Suppressor macrophage (primary cell): ENCODE data around the gene OSBPL2.

Source experiments
- DNase-seq, 4 experiments: peaks; one replicate each; pipeline ENCODE4 v3.0.0-alpha.2; 2020 to 2022

OSBPL2 gene

GRCh38 chr20:62222972-62223371, 15.3 kb upstream of the OSBPL2 start:
- DNase-seq = no peak

GRCh38 chr20:62223571-62223970, 14.8 kb upstream of the OSBPL2 start:
- no peak for DNase-seq

- no peak for DNase-seq
Observed at GRCh38 chr20:62224113-62224855, 14.0 kb upstream of the OSBPL2 start.

- no peak for DNase-seq
Observed at GRCh38 chr20:62225026-62225425, 13.3 kb upstream of the OSBPL2 start.

GRCh38 chr20:62225820-62226635, 12.3 kb upstream of the OSBPL2 start:
- no peak for DNase-seq

- DNase-seq = no peak
Observed at GRCh38 chr20:62226707-62227590, 11.4 kb upstream of the OSBPL2 start.

GRCh38 chr20:62227591-62227976, 10.7 kb upstream of the OSBPL2 start:
- no peak for DNase-seq

GRCh38 chr20:62227977-62228958, 10.1 kb upstream of the OSBPL2 start:
- DNase-seq = no peak

- DNase-seq = no peak
Observed at GRCh38 chr20:62228982-62229545, 9.3 kb upstream of the OSBPL2 start.

GRCh38 chr20:62229667-62230066, 8.7 kb upstream of the OSBPL2 start:
- no peak for DNase-seq

GRCh38 chr20:62230276-62230675, 8.0 kb upstream of the OSBPL2 start:
- DNase-seq = no peak

- DNase-seq = no peak
Observed at GRCh38 chr20:62230696-62231095, 7.6 kb upstream of the OSBPL2 start.

- DNase-seq = no peak
Observed at GRCh38 chr20:62231292-62231691, 7.0 kb upstream of the OSBPL2 start.

GRCh38 chr20:62232194-62232593, 6.1 kb upstream of the OSBPL2 start:
- DNase-seq = no peak

GRCh38 chr20:62232770-62233645, 5.3 kb upstream of the OSBPL2 start:
- DNase-seq = no peak

GRCh38 chr20:62233684-62234083, 4.6 kb upstream of the OSBPL2 start:
- no peak for DNase-seq

- no peak for DNase-seq
Observed at GRCh38 chr20:62234339-62234738, 4.0 kb upstream of the OSBPL2 start.

GRCh38 chr20:62235001-62235776, 3.1 kb upstream of the OSBPL2 start:
- no peak for DNase-seq

GRCh38 chr20:62235777-62236157, 2.6 kb upstream of the OSBPL2 start:
- DNase-seq = no peak

GRCh38 chr20:62236200-62236599, 2.1 kb upstream of the OSBPL2 start:
- DNase-seq = no peak
